BE2C (cell line): ENCODE measurements around the gene ITPRID1.

Experiments
- DNase-seq: peaks from one replicate; pipeline ENCODE4 v3.0.0-alpha.2; 2020
- H3K27me3 ChIP-seq: fragments of 250-450 bp; sonication (Bioruptor Pico); 2 replicates; pipeline ENCODE4 v1.5.1; 2020; ENCODE audit warnings: mild to moderate bottlenecking
- H3K36me3 ChIP-seq: fragments of 250-450 bp; sonication (Bioruptor Pico); 2 replicates; pipeline ENCODE4 v1.5.1; 2020; ENCODE audit warnings: mild to moderate bottlenecking
- H3K4me1 ChIP-seq: fragments of 250-450 bp; sonication (Bioruptor Pico); 2 replicates; pipeline ENCODE4 v1.5.1; 2020
- H3K4me3 ChIP-seq: 2 replicates; pipeline ENCODE4 v1.5.1; 2011; ENCODE audit warnings: low read depth, low read length
- H3K9me3 ChIP-seq: fragments of 250-450 bp; sonication (Bioruptor Pico); 2 replicates; pipeline ENCODE4 v1.5.1; 2020
- TF ChIP-seq, protein P1 (sequence below): IDR thresholded peaks from 2 replicates; pipeline ENCODE4 v1.5.1; 2012; ENCODE audit warnings: mild to moderate bottlenecking, low read depth, low read length

Gene ITPRID1

DNA sequence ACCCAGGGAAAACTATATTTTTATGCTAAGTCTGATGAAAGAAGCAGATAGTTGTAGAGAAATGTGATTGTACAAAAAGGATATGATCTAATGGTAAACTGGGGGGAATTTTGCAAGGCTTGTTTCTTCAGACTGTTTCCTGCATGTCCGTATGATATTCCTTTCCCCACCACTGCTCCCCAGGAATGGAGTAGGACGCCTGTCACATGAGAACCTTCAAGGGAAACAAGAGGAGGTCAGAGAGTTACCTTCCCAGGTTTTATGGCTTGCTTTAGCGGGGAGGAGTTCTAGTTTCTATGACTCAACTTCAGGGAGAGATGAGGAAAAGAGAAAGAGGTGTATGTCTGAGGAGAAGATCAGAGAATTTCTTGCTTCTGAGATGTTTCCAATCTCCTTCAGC lies 16.4 kb upstream of the ITPRID1 start:
- no peaks in the 10 kb centered on the region for H3K36me3 ChIP-seq
- DNase-seq, result no peak
- H3K27me3 ChIP-seq, result no peaks in the 10 kb centered on the region
- TF ChIP-seq, protein P1, sequence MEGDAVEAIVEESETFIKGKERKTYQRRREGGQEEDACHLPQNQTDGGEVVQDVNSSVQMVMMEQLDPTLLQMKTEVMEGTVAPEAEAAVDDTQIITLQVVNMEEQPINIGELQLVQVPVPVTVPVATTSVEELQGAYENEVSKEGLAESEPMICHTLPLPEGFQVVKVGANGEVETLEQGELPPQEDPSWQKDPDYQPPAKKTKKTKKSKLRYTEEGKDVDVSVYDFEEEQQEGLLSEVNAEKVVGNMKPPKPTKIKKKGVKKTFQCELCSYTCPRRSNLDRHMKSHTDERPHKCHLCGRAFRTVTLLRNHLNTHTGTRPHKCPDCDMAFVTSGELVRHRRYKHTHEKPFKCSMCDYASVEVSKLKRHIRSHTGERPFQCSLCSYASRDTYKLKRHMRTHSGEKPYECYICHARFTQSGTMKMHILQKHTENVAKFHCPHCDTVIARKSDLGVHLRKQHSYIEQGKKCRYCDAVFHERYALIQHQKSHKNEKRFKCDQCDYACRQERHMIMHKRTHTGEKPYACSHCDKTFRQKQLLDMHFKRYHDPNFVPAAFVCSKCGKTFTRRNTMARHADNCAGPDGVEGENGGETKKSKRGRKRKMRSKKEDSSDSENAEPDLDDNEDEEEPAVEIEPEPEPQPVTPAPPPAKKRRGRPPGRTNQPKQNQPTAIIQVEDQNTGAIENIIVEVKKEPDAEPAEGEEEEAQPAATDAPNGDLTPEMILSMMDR, result no peak
- H3K4me3 ChIP-seq, result no peak overlapping the region
- no peaks in the 10 kb centered on the region for H3K9me3 ChIP-seq
- H3K4me1 ChIP-seq, result no peaks in the 10 kb centered on the region

DNA sequence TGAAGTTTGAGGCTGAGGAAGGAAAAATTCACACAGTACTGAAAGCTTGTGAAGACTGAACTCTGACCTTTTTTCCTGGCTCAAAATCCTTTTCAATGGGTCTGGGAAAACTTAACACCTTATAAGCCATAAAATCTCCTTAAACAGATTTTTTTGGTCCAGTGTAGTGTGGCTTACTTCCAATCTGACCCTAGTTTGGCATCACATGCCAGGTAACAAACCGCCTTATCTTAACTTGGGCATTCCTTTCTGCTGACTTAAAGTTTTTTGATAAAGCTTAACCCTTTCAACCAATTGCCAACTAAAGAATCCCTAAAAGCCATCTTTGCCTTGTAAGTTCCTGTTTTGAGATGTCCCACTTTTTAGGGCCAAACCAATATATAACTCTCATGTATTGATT lies 13.2 kb upstream of the ITPRID1 start:
- H3K27me3 ChIP-seq, result no peaks in the 10 kb centered on the region
- TF ChIP-seq, protein P1, result no peak
- no peak for DNase-seq
- no peaks in the 10 kb centered on the region for H3K4me1 ChIP-seq
- no peaks in the 10 kb centered on the region for H3K9me3 ChIP-seq
- no peak overlapping the region for H3K4me3 ChIP-seq
- H3K36me3 ChIP-seq, result no peaks in the 10 kb centered on the region

DNA sequence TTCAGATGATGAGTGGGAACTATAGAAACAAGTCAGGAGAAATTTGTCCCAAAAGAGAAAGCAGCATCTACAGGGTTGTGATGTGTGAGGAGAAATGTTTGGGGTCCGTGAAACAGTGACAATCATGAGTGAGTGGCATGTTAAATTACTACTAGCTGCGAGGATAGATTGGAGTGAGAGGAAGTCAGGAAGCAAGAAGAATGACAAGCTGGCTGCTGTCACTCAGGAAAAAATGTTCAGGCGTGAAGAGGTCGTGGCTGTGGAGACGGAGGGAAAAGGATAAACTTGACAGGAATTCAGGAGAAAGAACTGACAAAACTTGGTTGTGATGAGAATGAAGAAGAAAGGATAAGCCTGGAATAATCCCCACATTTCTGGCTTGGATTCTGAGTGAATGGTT lies 5.1 kb upstream of the ITPRID1 start:
- DNase-seq, result no peak
- H3K36me3 ChIP-seq, result no peaks in the 10 kb centered on the region
- no peaks in the 10 kb centered on the region for H3K27me3 ChIP-seq
- no peaks in the 10 kb centered on the region for H3K9me3 ChIP-seq
- no peaks in the 10 kb centered on the region for H3K4me1 ChIP-seq
- no peak overlapping the region for H3K4me3 ChIP-seq
- TF ChIP-seq, protein P1, result no peak

DNA sequence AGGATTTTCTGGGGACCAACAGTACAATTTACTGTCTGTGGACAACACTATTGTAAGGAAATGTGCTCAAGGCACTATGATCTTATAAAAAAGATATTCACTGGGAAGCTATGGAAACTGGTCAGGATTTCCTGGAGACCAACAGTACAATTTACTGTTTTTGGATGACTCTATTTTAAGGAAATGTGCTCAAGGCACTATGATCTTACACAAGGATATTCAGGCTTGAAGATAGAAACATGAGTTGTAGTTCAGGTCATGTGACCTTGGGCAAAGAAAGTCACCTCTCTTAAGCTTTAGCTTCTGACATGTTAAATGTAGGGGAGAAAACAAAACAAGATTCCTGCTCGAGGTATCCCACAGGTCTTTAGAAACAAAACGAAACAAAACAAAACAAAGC lies 1.7 kb upstream of the ITPRID1 start:
- Histone ChIP-seq H3K4me3 (no peak overlapping the region), H3K36me3 (no peaks in the 10 kb centered on the region), H3K27me3 (no peaks in the 10 kb centered on the region), H3K9me3 (no peaks in the 10 kb centered on the region), H3K4me1 (no peaks in the 10 kb centered on the region)
- TF ChIP-seq, protein P1, result no peak
- no peak for DNase-seq

DNA sequence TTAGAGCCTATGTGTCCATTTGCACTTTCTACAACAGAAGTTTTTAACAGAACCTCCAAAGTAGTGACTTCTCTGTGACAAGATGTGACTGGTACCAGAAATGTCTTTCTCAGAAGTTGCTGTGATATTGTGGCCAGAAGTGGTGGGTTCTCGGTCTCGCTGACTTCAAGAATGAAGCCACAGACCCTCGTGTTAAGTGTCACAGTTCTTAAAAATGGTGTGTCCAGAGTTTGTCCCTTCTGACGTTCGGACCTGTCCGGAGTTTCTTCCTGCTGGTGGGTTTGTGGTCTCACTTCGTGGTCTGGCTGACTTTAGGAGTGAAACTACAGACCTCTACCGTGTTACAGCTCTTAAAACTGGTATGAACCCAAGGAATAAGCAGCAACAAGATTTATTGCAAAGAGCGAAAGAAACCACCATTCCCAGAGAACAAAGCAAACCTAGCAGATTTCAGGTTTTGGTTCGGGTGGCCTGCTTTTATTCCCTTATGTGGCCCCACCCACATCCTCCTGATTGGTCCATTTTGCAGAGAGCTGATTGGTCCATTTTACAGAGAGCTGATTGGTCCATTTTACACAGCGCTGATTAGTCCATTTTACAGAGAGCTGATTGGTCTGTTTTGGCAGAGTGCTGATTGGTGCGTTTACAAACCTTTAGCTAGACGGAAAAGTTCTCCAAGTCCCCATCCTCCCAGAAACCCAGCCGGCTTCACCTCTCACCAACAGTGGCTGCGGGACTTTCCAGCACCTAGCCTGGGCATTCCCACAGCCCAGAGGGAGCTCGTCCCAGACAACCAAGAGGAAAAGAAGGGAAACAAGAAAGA lies 3.0 kb downstream of the ITPRID1 start:
- Histone ChIP-seq H3K4me1 (no peaks in the 10 kb centered on the region), H3K9me3 (no peaks in the 10 kb centered on the region), H3K27me3 (no peaks in the 10 kb centered on the region), H3K36me3 (no peaks in the 10 kb centered on the region), H3K4me3 (no peak overlapping the region)
- no peak for DNase-seq
- TF ChIP-seq, protein P1, result no peak

DNA sequence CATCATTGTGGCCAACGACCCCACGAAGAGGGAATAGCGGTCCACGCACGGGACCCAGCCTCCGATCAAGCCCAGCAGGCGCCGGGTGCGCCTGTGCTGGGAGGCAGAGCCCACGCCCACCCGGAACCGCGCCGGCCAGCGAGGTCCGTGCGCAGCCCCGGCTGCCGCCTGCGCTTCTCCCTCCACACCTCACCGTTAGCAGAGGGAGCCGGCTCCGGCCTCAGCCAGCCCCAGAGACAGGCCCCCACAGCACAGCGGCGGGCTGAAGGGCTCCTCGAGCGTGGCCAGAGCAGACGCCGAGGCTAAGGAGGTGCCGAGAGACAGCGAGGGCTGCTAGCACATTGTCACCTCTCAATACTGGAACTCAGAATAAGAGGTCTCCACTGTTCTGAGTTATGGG lies 3.6 kb downstream of the ITPRID1 start:
- no peak for DNase-seq
- Histone ChIP-seq H3K36me3 (no peaks in the 10 kb centered on the region), H3K9me3 (no peaks in the 10 kb centered on the region), H3K4me3 (no peak overlapping the region), H3K4me1 (no peaks in the 10 kb centered on the region), H3K27me3 (no peaks in the 10 kb centered on the region)
- TF ChIP-seq, protein P1, result no peak
